HG02943 (cell line): ENCODE measurements around the gene CCR5AS.
"Not testable (repeated sequence)": the region's sequence is repeated elsewhere in the genome, so short reads cannot be mapped to it uniquely, and the experiment has no call there.

Source experiments
- ATAC-seq: cut with Tn5 transposase; IDR thresholded peaks from one replicate; pipeline ENCODE4 v1.9.1; 2021; ENCODE audit warnings: mild to moderate bottlenecking, low read depth, moderate library complexity; ENCODE audit not compliant: unreplicated experiment

Gene CCR5AS

DNA sequence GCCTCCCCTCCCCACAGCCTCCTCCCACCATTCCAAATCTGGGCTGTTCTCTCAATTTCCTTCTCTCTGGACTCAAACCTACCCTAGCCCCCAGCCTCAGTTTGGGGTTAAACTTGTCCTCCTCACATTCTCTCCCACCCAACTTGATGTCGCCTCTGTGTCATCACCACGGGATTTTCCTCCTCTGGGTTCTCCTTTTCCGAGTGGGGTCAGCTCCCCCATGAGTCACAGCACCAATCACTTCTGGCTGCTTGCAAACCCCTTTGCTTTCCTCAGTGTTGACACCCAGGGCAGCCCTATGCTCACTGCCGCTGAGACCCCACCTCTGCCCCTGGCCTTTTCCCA is 451 bp downstream of the CCR5AS start:
- no peak for ATAC-seq

DNA sequence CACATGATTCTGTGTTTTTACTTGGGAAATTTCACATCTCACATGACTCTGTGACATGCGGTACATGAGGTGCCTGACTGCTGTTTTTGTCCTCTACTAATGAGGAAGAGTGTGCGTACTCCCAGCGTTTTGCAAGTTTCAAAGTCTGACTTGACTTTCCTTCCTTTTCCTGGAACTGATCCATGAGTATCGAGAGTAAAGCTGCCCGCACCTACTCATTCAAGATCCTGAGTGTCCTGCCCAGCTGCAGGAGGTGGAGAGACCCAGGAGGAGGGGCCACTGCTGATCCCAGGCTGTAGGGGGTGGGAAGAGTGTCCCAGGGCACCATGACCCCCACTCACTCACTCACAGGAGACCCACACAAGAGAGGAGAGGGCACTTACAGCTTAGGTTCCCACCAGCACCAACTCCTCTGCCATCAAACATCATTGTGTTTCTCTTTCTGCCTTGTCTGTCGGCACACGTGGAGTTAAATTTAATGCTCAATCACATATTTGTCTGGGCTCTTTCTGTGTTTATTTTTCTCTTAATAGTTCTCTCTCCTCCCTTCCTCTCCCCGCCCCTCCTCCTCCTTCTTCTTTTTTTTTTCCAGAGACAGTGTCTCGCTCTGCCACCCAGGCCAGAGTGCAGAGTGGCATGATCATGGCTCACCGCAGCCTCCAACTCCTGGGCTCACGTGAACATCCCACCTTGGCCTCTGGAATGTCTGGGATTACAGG is 1.4 kb downstream of the CCR5AS start:
- ATAC-seq, result no peak

DNA sequence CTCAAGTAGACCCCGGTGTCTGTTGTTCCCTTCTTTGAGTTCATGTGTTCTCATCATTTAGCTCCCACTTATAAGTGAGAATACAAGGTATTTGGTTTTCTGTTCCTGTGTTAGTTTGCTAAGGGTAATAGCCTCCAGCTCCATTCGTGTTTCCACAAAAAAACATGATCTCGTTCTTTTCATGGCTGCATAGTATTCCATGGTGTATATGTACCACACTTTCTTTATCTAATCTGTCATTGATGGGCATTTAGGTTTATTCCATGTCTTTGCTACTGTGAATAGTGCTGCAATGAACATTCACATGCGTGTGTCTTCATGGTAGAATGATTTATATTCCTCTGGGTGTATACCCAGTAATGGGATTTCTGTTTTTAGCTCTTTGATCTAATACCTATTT is 4.0 kb downstream of the CCR5AS start:
- not testable (repeated sequence) for ATAC-seq

DNA sequence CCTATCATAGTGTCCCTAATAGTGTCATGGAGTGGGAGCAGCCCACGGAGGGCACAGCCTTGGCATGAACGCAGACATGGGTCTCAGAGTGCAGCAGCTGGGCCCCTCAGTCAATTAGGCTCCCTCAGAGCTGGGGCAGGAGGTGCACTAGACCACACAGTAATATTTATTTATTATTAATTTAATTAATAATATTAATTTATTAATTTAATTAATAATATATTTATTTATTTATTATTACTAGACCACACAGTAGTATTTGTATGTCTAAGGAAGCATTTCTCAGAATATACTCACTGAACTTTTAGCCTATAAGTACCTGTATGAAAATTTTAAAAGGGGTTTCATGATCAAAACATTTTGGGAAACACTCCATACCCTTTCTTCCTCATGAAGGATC is 5.3 kb downstream of the CCR5AS start:
- no peak for ATAC-seq

DNA sequence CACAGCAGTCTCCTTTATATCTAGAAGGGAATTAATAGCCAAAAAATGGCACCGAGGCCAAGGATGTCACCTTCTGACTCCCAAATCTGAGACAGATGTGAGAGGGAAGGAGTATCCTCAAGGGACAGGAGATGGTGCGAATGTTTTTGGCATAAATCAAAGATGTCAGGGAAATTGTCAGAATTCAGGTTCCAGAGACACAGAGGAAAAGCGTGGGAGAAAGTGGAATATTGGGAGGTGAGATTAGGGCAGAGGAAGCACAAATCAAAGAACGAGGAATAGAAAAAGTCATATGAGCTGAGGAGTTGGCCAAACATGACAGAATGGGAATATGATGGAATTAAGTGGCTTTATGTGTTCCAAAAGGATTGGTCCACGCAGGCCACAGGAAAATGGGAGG is 6.0 kb downstream of the CCR5AS start:
- ATAC-seq, result no peak

DNA sequence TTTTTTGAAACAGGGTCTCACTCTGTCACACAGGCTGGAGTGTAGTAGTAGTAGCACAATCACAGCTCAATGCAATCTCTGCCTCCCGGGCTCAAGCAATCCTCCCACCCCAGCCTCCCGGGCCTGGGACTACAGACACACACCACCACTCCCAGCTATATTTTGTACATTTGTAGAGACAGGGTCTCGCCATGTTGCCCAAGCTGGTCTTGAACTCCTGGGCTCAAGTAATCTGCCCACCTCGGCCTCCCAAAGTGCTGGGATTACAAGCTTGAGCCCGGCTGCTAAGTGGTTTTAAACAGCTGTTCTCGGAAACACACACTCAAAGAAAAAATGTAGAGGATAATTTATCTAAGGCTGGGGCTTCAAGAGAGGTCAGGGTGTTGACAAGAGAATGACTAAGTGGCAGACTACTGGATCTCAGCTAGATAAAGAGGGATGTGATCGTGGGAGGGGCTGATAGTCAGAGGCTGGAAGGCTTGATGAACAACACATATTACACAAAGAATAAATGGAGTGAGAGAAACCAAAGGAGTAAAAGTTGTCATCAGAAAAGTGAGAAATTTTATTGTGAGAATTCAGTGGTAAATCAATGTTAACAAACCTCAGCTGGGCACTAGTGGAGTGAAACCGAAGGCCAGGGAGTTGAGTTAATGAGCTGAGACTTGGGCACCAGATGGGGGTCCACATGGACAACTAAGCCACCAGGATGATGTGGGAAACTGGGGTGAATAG is 6.7 kb downstream of the CCR5AS start:
- ATAC-seq, result no peak

DNA sequence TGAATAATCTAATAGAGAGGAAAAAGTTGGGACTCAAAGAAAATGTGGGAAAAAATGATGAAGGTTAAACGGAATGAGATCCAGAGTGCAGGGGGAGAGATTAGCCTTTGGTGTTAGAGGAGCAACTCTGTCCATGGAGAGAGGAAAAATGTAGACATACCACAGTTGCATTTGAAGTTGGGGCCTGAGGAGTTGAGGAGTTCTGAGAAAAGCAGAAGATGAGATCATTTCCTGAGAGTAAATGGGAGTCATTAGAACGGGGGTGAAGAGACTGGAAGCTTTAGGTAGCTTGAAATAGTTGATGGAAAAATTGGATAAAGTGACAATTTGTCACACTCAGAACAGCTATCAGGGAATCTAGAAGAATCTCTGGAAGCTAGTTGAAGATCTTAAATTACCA is 7.3 kb downstream of the CCR5AS start:
- ATAC-seq, result no peak

DNA sequence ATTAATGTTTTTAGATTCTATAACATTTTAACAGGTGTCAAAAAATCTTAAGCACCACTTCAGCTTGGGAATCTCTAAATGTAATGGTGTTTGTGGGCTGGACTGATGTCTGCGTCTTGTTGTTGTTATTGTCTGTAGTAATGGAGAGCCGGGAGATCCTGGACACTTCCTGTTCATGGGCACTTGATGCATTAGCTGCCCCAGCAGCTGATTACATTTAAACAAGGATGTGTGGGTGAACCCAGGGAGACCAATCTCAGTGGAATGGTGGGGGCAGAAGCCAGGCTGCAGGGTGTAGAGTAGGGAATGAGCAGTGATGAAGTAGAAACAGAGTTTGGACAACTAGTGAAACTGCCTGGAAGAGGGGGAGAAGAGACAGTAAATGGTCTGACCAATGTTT is 7.8 kb downstream of the CCR5AS start:
- ATAC-seq, result no peak

DNA sequence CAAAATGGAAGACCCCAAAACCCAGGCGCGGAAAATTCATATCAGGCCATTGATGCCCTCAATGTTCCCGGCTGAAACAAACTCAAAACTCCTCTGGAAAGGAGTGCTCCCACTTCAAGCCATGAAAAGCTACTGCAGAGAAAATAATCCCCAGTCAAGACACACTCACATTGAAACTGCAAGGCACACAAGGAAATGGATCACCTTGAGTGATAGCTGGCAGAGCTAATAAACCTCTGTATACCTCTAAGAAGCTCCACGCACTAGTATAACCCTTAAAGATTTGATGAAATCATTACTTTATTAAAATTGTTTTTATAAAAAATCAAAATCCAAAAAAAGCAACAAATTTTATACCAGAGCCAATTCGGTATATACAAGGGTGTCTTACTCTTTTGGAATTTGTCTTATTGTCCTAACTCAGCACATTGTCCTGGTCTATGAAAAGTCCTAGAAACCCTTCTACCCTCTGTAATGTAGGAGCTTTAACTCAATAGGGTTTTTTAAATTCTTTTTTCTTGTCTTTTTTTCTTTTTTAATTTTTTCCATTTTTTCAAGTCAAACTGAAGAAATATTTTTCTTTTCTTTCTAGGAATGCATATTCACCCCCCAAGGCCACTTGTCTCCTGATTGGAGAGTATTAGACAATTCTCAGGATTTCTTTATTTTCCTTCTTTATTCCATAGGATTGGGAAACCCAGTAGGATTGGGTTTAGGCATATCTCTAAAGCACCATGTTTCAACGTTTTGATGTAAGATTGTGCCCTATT is 8.5 kb downstream of the CCR5AS start:
- ATAC-seq, result no peak

DNA sequence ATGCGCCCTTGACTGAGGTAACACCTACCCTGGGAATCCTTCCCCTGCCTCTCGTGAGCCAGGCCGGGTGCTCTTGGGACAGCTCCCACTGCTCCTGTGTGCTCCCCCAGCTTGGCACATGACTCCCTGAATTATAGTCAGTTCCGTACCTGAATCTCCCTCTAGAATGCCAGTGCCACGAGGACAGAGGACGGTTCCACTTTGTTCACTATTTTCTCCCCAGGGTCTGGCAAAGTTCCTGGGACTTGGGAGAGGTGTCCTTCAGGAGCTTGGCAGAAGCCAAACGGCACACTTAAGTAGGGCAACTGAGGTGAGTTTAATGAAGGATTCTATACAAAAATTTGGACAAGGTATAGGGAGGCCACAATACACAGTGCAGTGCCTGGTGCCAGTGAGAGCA is 9.8 kb downstream of the CCR5AS start:
- no peak for ATAC-seq

DNA sequence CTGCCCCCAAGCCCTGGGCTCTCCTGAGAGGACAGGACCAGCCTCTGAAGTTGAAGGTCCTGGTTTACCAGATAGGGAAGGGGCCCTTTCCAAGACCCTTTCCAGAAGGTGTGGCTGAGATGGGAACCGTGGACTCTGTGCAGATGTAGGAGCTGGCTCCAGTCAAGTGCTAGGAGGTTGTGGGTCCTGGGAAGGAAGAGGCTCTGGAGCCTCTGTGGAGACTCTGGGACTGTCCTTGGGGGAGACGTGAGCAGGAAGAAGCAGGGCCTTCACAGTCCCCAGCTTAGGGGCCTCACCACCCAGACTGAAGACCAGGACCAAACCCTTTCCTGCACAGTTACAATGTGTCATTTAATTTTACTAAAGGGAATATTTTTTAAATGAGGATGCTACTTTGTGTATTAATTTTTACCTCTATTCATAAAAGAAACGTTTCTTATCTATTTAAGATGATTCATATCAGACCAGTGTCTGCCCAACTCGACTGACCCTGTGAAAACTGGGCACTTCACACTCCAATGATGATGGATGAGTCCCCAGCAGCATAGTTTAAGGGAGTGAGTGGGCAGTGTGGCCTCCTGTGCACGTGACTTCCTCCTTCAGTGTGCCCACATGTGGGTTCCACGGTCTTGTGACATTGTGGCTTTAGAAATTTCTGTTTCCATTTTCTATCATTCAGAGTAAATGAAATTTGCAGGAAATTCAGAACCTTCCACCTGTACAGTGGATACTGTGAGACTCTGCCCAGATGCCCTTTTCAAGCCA is 10.9 kb downstream of the CCR5AS start:
- no peak for ATAC-seq

DNA sequence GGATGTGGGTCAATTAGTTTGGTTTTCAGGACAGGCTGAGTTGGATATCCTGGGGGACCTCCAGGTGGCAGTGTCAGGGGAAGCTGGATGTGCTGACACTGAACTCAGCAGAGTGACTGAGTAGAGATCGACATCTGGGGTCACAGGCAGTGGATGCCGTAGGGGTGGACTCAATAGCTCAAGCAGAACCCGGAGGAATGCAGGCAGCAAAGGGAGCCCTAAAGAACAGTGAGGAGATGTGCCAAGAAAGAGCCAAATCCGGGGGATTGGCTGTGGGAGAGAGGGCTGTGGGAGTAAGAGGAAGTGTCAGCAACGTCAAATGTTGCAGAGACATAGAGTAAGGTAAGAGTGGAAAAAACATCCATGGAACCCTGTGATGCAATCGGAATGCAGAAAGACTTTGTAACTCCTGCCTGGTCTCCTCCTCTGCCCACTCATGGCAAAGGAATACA is 11.6 kb downstream of the CCR5AS start:
- ATAC-seq, result no peak

DNA sequence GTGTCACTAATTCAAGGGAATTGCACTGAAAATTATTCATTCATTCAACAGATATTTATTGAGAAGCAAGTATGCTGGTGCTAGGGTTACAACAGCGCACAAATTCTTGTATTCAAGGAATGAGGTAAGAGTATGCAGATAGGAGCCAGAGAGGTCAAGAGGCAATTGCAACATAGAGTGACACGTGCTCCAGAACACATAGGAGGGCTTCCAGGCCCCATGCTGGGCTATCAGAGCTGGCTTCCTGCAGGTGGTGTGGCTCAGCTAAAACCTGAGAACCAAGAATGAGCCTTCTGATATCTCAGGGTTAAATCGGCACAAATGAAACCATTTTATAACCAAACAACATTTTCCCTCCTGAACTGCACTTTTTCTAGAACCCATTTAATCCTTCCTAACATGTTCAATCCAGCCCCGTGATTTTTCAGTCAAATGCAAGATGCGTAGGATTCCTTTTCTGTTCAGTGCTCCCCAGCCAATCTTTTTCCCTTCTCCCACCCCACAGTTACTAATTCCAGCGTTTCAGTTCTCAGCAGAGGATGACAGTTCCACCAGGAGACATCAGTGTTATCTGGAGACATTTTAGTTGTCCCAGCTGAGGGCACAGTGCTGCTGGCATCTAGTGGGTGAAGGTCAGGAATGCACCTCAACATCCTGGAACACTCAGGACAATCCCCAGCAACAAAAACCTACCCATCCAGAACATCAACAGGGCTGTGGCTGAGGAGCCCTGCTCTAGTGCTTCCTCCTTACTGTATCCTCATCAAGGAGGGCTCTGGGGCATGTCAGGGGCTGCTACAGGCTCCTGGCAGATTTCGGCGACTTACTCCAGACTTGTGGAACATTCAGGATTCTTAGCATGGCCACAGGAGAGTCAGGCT is 13.1 kb downstream of the CCR5AS start:
- no peak for ATAC-seq

DNA sequence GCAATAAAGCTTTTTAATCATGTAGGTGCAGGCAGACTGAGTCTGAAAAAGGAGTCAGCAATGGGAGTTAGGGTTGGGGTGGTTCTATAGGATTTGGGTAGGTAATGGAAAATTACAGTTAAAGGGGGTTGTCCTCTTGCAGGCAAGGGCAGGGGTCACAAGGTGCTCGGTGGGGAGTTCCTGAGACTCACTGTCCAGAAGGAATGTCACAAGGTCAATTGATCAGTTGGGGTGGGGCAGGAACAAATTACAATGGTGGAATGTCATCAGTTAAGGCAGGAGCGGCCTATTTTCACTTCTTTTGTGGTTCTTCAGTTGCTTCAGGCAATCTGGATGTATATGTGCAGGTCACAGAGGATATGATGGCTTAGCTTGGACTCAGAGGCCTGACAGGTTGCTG is 13.9 kb downstream of the CCR5AS start:
- no peak for ATAC-seq

DNA sequence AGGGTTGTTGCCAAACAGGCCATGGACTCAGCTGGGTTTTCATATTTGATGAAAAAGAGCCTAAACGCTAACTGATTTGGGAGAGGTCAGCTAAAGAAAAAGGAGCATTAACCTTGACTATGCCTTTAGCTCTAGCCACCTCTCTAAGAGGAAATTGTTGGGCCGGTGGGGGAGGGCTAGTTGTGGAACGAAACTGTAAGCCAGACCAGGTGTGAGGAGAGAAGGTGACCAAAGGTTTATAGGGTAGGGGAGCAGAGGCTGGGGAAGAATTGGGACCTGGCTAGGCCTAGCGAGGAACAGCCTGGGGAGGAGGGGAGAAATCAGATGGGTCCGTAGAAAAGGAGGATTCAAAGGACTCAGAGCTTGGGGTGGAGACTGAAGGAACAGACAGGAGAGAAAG is 15.3 kb downstream of the CCR5AS start:
- ATAC-seq, result not testable (repeated sequence)

DNA sequence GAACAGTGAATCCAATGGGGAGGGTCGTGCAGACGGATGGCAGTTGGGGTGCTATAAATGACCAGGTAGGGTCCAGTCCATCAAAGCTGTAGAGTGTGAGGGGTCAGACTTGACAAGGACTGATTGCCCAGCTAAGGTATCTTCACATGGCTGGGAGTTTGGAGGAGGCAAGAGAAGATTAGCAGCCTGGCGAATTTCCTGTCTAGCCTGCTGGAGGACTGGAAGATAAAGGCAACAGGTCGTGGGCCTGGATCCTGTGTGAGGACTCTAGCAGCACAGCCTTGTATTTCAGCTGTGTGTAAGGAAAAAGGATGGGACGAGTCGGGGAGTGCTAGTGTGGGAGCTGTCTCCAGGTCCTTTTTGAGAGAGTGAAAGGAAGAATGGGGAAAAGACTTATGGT is 17.6 kb downstream of the CCR5AS start:
- no peak for ATAC-seq

DNA sequence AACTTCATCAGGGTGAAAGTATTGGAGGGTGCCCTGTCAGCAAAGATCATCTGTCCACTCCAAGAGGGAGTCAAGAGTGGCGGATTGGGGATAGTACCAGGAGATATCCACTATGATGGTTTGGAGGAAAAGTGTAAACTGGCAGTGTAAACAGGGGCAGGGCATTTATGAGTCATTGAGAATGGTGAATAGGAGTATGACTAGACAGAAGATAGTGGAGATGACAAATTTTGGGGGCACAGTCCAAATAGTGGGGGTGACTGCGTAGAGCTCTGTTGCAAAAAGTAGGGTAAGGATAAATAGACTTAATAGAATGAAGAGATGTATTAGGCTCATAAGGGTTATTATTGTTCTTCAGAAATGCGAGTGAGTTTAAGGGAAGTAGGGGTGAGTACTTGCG is 18.0 kb downstream of the CCR5AS start:
- ATAC-seq, result not testable (repeated sequence)

DNA sequence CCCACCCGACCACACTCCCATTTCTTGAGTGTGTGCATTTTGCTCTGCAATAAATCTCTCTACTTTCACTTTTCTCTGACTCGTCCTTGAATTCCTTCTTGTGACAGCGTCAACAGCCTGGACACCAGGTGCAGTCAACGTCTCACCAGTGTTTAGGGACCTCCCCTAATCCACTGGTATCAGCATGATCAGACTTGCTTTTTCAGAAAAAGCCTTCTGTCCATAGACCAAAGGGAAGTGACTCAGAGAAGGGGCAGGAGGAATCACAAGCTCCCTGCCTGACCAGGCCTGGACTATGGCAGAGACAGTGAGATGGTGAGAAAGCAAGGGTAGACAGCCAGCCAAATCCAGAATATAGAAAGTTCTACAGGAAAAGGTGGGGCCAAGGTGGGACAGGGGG is 20.7 kb downstream of the CCR5AS start:
- no peak for ATAC-seq

DNA sequence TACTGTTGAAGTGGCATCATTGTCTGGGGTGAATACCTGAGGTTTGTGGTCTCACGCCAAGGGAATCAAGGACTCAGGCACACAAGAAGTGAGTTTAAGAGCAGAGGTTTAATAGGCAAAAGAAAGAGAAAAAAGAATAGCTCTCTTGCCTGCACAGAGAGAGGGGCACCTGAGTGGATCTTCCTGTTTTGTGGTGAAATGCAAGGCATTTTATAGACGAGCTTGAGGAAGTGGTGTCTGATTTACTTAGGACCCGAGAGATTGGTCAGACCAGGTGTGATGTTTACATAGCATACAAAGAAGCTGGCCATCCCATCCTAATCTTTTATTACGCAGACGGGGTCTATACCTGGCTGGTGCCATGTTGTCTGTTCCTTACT is 22.9 kb downstream of the CCR5AS start:
- no peak for ATAC-seq
